B cell (primary cell): Measurements from ENCODE around the gene DCBLD2.

ENCODE experiments used
- EZH2 ChIP-seq: IDR thresholded peaks from 2 replicates; pipeline ENCODE4 v1.6.1; 2012; ENCODE audit warnings: borderline replicate concordance, low read depth, mild to moderate bottlenecking, moderate library complexity, low read length; ENCODE audit not compliant: insufficient read depth, poor library complexity, severe bottlenecking
- TF ChIP-seq, protein P1 (sequence below): fragments of 200-600 bp; IDR thresholded peaks from one replicate; pipeline ENCODE4 v1.8.0; 2022; ENCODE audit warnings: antibody characterized with exemption, mild to moderate bottlenecking

GRCh38 chr3:98814817-98815420 lies 86.6 kb downstream of the DCBLD2 start:
- TF ChIP-seq, protein P1, sequence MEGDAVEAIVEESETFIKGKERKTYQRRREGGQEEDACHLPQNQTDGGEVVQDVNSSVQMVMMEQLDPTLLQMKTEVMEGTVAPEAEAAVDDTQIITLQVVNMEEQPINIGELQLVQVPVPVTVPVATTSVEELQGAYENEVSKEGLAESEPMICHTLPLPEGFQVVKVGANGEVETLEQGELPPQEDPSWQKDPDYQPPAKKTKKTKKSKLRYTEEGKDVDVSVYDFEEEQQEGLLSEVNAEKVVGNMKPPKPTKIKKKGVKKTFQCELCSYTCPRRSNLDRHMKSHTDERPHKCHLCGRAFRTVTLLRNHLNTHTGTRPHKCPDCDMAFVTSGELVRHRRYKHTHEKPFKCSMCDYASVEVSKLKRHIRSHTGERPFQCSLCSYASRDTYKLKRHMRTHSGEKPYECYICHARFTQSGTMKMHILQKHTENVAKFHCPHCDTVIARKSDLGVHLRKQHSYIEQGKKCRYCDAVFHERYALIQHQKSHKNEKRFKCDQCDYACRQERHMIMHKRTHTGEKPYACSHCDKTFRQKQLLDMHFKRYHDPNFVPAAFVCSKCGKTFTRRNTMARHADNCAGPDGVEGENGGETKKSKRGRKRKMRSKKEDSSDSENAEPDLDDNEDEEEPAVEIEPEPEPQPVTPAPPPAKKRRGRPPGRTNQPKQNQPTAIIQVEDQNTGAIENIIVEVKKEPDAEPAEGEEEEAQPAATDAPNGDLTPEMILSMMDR: no peak
- no peak for TF ChIP-seq EZH2
